Gastroesophageal sphincter (tissue), 3 donors: Measurements from ENCODE around the gene BPIFB6.

Experiments
- EP300 ChIP-seq: sonication (generic); formaldehyde crosslinking; IDR thresholded peaks from one replicate; pipeline ENCODE4 v1.6.1; 2017; ENCODE audit warnings: antibody characterized with exemption, mild to moderate bottlenecking
- POLR2A ChIP-seq, 2 donors: fragments of 450-650 bp; IDR thresholded peaks; one replicate each; pipeline ENCODE4 v1.6.1; 2017; ENCODE audit warnings: antibody characterized with exemption in 2 of 2, mild to moderate bottlenecking in 2 of 2, moderate library complexity in 1 of 2
- TF ChIP-seq, protein P1 (sequence below), 4 experiments: fragments of 200-600 bp in 2 of 4; fragments of 450-650 bp in 2 of 4; sonication (generic) in 1 of 4; IDR thresholded peaks; one replicate each; pipeline ENCODE4 v1.5.1; 2017 to 2019; ENCODE audit warnings: antibody characterized with exemption in 4 of 4, mild to moderate bottlenecking in 2 of 4, moderate library complexity in 2 of 4

GRCh38 chr20:33051333-33051732, 19.9 kb downstream of the BPIFB6 start:
- TF ChIP-seq, protein P1, sequence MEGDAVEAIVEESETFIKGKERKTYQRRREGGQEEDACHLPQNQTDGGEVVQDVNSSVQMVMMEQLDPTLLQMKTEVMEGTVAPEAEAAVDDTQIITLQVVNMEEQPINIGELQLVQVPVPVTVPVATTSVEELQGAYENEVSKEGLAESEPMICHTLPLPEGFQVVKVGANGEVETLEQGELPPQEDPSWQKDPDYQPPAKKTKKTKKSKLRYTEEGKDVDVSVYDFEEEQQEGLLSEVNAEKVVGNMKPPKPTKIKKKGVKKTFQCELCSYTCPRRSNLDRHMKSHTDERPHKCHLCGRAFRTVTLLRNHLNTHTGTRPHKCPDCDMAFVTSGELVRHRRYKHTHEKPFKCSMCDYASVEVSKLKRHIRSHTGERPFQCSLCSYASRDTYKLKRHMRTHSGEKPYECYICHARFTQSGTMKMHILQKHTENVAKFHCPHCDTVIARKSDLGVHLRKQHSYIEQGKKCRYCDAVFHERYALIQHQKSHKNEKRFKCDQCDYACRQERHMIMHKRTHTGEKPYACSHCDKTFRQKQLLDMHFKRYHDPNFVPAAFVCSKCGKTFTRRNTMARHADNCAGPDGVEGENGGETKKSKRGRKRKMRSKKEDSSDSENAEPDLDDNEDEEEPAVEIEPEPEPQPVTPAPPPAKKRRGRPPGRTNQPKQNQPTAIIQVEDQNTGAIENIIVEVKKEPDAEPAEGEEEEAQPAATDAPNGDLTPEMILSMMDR (IDR thresholded peaks at IDR 0.05) = no peak
- TF ChIP-seq POLR2A (IDR thresholded peaks at IDR 0.05) (no peak), EP300 (no peak)
